ENCODE results near the gene CXorf66. TPM values are rescaled to one million over a fixed set of nuclear protein-coding genes. Genes with fewer than 3 reads are reported as not detected.
"Not testable (repeated sequence)": the region's sequence is repeated elsewhere in the genome, so short reads cannot be mapped to it uniquely, and the experiment has no call there.

The CXorf66 gene
- total RNA-seq, 4 donors from 2014 or later: not detected

GRCh38 chrX:139969286-139969685 is 4.0 kb upstream of the CXorf66 start:
- ATAC-seq (ENCODE audit: low FRiP score) (no peak), DNase-seq (ENCODE audit: low spot score) (no peak)
- no peak for TF ChIP-seq CTCF (IDR thresholded peaks at IDR 0.05)

- DNase-seq (ENCODE audit: low spot score) (no peak), ATAC-seq (ENCODE audit: low FRiP score) (no peak)
- no peak for TF ChIP-seq CTCF (IDR thresholded peaks at IDR 0.05)
Measured at GRCh38 chrX:139967750-139968149, 2.4 kb upstream of the CXorf66 start.

GRCh38 chrX:139967300-139967699 is 2.0 kb upstream of the CXorf66 start:
- TF ChIP-seq CTCF (IDR thresholded peaks at IDR 0.05): no peak
- no peak for ATAC-seq (ENCODE audit: low FRiP score)

GRCh38 chrX:139966159-139966558 is 838 bp upstream of the CXorf66 start:
- not testable (repeated sequence) for ATAC-seq (ENCODE audit: low FRiP score); DNase-seq (ENCODE audit: low spot score)

More at GRCh38 chrX:139967300-139967699, 2.0 kb upstream of the CXorf66 start:
- DNase-seq (ENCODE audit: low spot score): no peak

- not testable (repeated sequence) for ATAC-seq (ENCODE audit: low FRiP score)
Measured at GRCh38 chrX:139961091-139961490, 4.2 kb downstream of the CXorf66 start.

GRCh38 chrX:139949703-139950102 is 15.6 kb downstream of the CXorf66 start:
- DNase-seq (ENCODE audit: low spot score) (no peak), ATAC-seq (ENCODE audit: low FRiP score) (no peak)
- TF ChIP-seq CTCF (IDR thresholded peaks at IDR 0.05): no peak

More at GRCh38 chrX:139961091-139961490, 4.2 kb downstream of the CXorf66 start:
- DNase-seq (ENCODE audit: low spot score): not testable (repeated sequence)

GRCh38 chrX:139945075-139945474 is 20.2 kb downstream of the CXorf66 start:
- DNase-seq (ENCODE audit: low spot score): no peak
- no peak for TF ChIP-seq CTCF (IDR thresholded peaks at IDR 0.05)
- no peak for ATAC-seq (ENCODE audit: low FRiP score)

- TF ChIP-seq CTCF (IDR thresholded peaks at IDR 0.05): no peak
- ATAC-seq (ENCODE audit: low FRiP score): no peak
- no peak for DNase-seq (ENCODE audit: low spot score)
Measured at GRCh38 chrX:139936259-139936658, 29.1 kb downstream of the CXorf66 start.
